ENCODE results near the gene SYNGR3.

The SYNGR3 gene

GRCh38 chr16:1989209-1990100 lies at the start of gene SYNGR3:
TSS of gene SYNGR3 (plus strand) at chr16:1989970. CDS start at chr16:1990103, 133 bp downstream.
- Histone ChIP-seq H3K9me2 (replicated peaks; ENCODE audit: insufficient read depth, low read length) (no peaks in the 10 kb centered on the region), H3K36me3 (ENCODE audit: low read length) (no peaks in the 10 kb centered on the region), H3K79me2 (ENCODE audit: insufficient read depth, low read length) (no peaks in the 10 kb centered on the region), H3K4me3 (ENCODE audit: insufficient read depth, low read length, poor library complexity, severe bottlenecking) (peak within 1 kb of the TSS; percentile 17), H3K4me2 (ENCODE audit: low read depth, low read length, poor library complexity, severe bottlenecking) (peak within 1 kb of the TSS; percentile 40), H3K27ac (ENCODE audit: low read depth, low read length) (no peak within 1 kb of the TSS), H3K9ac (ENCODE audit: low read length) (peak within 1 kb of the TSS; percentile 5; the same call in 1 of the 2 replicates), H4K20me1 (ENCODE audit: low read depth, low read length) (no peaks in the 10 kb centered on the region), H3K27me3 (ENCODE audit: low read length) (no peaks in the 10 kb centered on the region), H3F3A (ENCODE audit: insufficient read depth) (peaks cover 10% of the 10 kb centered on the region), H3K9me3 (ENCODE audit: insufficient read depth, low read length) (no peaks in the 10 kb centered on the region), H2AFZ (ENCODE audit: low read depth, low read length, severe bottlenecking) (no peak within 1 kb of the TSS)
- TF ChIP-seq CTCF (IDR thresholded peaks at IDR 0.05; ENCODE audit: insufficient read depth, low read length, poor library complexity, severe bottlenecking), result no peak

- no peaks in the 10 kb centered on the region for H3K9me3 ChIP-seq (ENCODE audit: insufficient read depth, low read length)
- H3K9ac ChIP-seq (ENCODE audit: low read length), result no peak overlapping the region
- no peak overlapping the region for H3K27ac ChIP-seq (ENCODE audit: low read depth, low read length)
- H3K36me3 ChIP-seq (ENCODE audit: low read length), result no peaks in the 10 kb centered on the region
- no peak overlapping the region for H3K4me3 ChIP-seq (ENCODE audit: insufficient read depth, low read length, poor library complexity, severe bottlenecking)
- no peaks in the 10 kb centered on the region for H3F3A ChIP-seq (ENCODE audit: insufficient read depth)
- H3K27me3 ChIP-seq (ENCODE audit: low read length), result no peaks in the 10 kb centered on the region
- no peak overlapping the region for H2AFZ ChIP-seq (ENCODE audit: low read depth, low read length, severe bottlenecking)
- no peaks in the 10 kb centered on the region for H3K9me2 ChIP-seq (replicated peaks; ENCODE audit: insufficient read depth, low read length)
- no peaks in the 10 kb centered on the region for H3K79me2 ChIP-seq (ENCODE audit: insufficient read depth, low read length)
- H3K4me2 ChIP-seq (ENCODE audit: low read depth, low read length, poor library complexity, severe bottlenecking), result no peak overlapping the region
- no peak for TF ChIP-seq CTCF (IDR thresholded peaks at IDR 0.05; ENCODE audit: insufficient read depth, low read length, poor library complexity, severe bottlenecking)
- H4K20me1 ChIP-seq (ENCODE audit: low read depth, low read length), result no peaks in the 10 kb centered on the region
These were observed 49.3 kb upstream of the SYNGR3 start for GRCh38 chr16:1940273-1941161.

- H3K9me2 ChIP-seq (replicated peaks; ENCODE audit: insufficient read depth, low read length), result no peaks in the 10 kb centered on the region
- TF ChIP-seq CTCF (IDR thresholded peaks at IDR 0.05; ENCODE audit: insufficient read depth, low read length, poor library complexity, severe bottlenecking) (peak; percentile 22), EZH2phosphoT487 (conservative IDR thresholded peaks at IDR 0.05; ENCODE audit: low read length) (no peak)
- H3F3A ChIP-seq (ENCODE audit: insufficient read depth), result no peaks in the 10 kb centered on the region
- no peaks in the 10 kb centered on the region for H4K20me1 ChIP-seq (ENCODE audit: low read depth, low read length)
- no peaks in the 10 kb centered on the region for H3K27me3 ChIP-seq (ENCODE audit: low read length)
- H3K4me2 ChIP-seq (ENCODE audit: low read depth, low read length, poor library complexity, severe bottlenecking), result peak overlapping the region; percentile 75
- no peak overlapping the region for H3K9ac ChIP-seq (ENCODE audit: low read length)
- H3K4me3 ChIP-seq (ENCODE audit: insufficient read depth, low read length, poor library complexity, severe bottlenecking), result no peak overlapping the region
- H3K27ac ChIP-seq (ENCODE audit: low read depth, low read length), result no peak overlapping the region
- no peaks in the 10 kb centered on the region for H3K36me3 ChIP-seq (ENCODE audit: low read length)
- H2AFZ ChIP-seq (ENCODE audit: low read depth, low read length, severe bottlenecking), result no peak overlapping the region
- no peaks in the 10 kb centered on the region for H3K79me2 ChIP-seq (ENCODE audit: insufficient read depth, low read length)
- H3K9me3 ChIP-seq (ENCODE audit: insufficient read depth, low read length), result no peaks in the 10 kb centered on the region
These were observed 48.4 kb upstream of the SYNGR3 start for GRCh38 chr16:1941162-1942046.

All from SU-DHL-6 (cell line).